GM23338 (cell line): ENCODE measurements around the gene CD8A. TPM values are rescaled to one million over a fixed set of nuclear protein-coding genes. Genes with fewer than 3 reads are reported as not detected.

Experiments used
- ATAC-seq: fragments of 200-7000 bp; cut with Tn5 transposase; 3 replicates; pipeline ENCODE4 v1.9.1; 2020
- DNase-seq: peaks from one replicate; pipeline ENCODE4 v3.0.0-alpha.2; 2015; ENCODE audit warnings: low spot score
- H2AFZ ChIP-seq: fragments of 200-600 bp; sonication (generic); 2 replicates; pipeline ENCODE4 v1.8.0; 2016; ENCODE audit warnings: antibody characterized with exemption, mild to moderate bottlenecking, moderate library complexity
- H3F3A ChIP-seq: fragments of 200-600 bp; sonication (generic); replicated peaks from 2 replicates; pipeline ENCODE4 v1.8.0; 2017; ENCODE audit warnings: antibody characterized with exemption, mixed run types, low read depth
- H3K27ac ChIP-seq: fragments of 200-600 bp; sonication (generic); 2 replicates; pipeline ENCODE4 v1.6.1; 2016; ENCODE audit warnings: low read depth
- H3K27me3 ChIP-seq: fragments of 200-600 bp; sonication (generic); 2 replicates; pipeline ENCODE4 v1.8.0; 2016; ENCODE audit warnings: mild to moderate bottlenecking, mixed run types, moderate library complexity; ENCODE audit not compliant: insufficient read depth
- H3K36me3 ChIP-seq: fragments of 200-600 bp; sonication (generic); 2 replicates; pipeline ENCODE4 v1.8.0; 2016; ENCODE audit warnings: mild to moderate bottlenecking; ENCODE audit not compliant: insufficient read depth
- H3K4me1 ChIP-seq: fragments of 200-600 bp; sonication (generic); 2 replicates; pipeline ENCODE4 v1.8.0; 2016; ENCODE audit warnings: mild to moderate bottlenecking, moderate library complexity; ENCODE audit not compliant: insufficient read depth
- H3K4me2 ChIP-seq: fragments of 200-600 bp; sonication (generic); 2 replicates; pipeline ENCODE4 v1.7.1; 2017; ENCODE audit warnings: mixed run types
- H3K4me3 ChIP-seq: fragments of 200-600 bp; sonication (generic); 2 replicates; pipeline ENCODE4 v1.6.1; 2016; ENCODE audit warnings: mixed run types
- H3K79me2 ChIP-seq: fragments of 200-600 bp; sonication (generic); replicated peaks from 2 replicates; pipeline ENCODE4 v1.8.0; 2017; ENCODE audit warnings: mild to moderate bottlenecking; ENCODE audit not compliant: insufficient read depth
- H3K9me2 ChIP-seq: fragments of 200-600 bp; sonication (generic); 2 replicates; pipeline ENCODE4 v1.8.0; 2017; ENCODE audit not compliant: insufficient read depth
- H4K20me1 ChIP-seq: fragments of 200-600 bp; sonication (generic); replicated peaks from 2 replicates; pipeline ENCODE4 v1.8.0; 2017; ENCODE audit warnings: mild to moderate bottlenecking; ENCODE audit not compliant: insufficient read depth
- H3K27ac Mint-ChIP-seq: 2 replicates; pipeline ENCODE4 v1.8.0; 2020; ENCODE audit warnings: inconsistent platforms, mild to moderate bottlenecking, moderate library complexity, mixed read lengths
- H3K27me3 Mint-ChIP-seq: 3 replicates; pipeline ENCODE4 v1.8.0; 2022; ENCODE audit warnings: low read depth, mild to moderate bottlenecking, moderate library complexity, mixed read lengths, inconsistent platforms; ENCODE audit not compliant: insufficient read depth, poor library complexity
- H3K36me3 Mint-ChIP-seq: 3 replicates; pipeline ENCODE4 v1.8.0; 2021; ENCODE audit warnings: low read depth, mild to moderate bottlenecking, inconsistent platforms, moderate library complexity, mixed read lengths
- H3K4me1 Mint-ChIP-seq: 3 replicates; pipeline ENCODE4 v1.8.0; 2020; ENCODE audit warnings: mild to moderate bottlenecking, inconsistent platforms, mixed read lengths
- H3K4me3 Mint-ChIP-seq: 3 replicates; pipeline ENCODE4 v1.8.0; 2021; ENCODE audit warnings: moderate library complexity, mild to moderate bottlenecking, inconsistent platforms, mixed read lengths
- H3K9me3 Mint-ChIP-seq: 3 replicates; pipeline ENCODE4 v1.8.0; 2020; ENCODE audit warnings: moderate library complexity, mild to moderate bottlenecking, inconsistent platforms, mixed read lengths
- CREB1 ChIP-seq: fragments of 250-450 bp; sonication (Bioruptor Pico); IDR thresholded peaks from 2 replicates; pipeline ENCODE4 v1.5.0; 2020; ENCODE audit warnings: low read depth, mild to moderate bottlenecking, moderate library complexity
- EZH2phosphoT487 ChIP-seq: fragments of 200-600 bp; sonication (generic); IDR thresholded peaks from one replicate; pipeline ENCODE4 v1.8.1; 2018; ENCODE audit warnings: antibody characterized with exemption; ENCODE audit not compliant: unreplicated experiment
- JUNB ChIP-seq: IDR thresholded peaks from one replicate; pipeline ENCODE4 v1.6.1; 2016; ENCODE audit warnings: antibody characterized with exemption; ENCODE audit not compliant: unreplicated experiment
- NANOG ChIP-seq: IDR thresholded peaks from 2 replicates; pipeline ENCODE4 v1.6.1; 2016; ENCODE audit warnings: antibody characterized with exemption, borderline replicate concordance
- POLR2AphosphoS5 ChIP-seq: IDR thresholded peaks from 2 replicates; pipeline ENCODE4 v1.6.1; 2016; ENCODE audit warnings: antibody characterized with exemption, low read depth
- polyA plus RNA-seq: library from polyadenylated mRNA; unstranded; fragments of >200 nt; fragmentation: Nextera tagmentation; extraction: Ambion mirVana; gene quantifications from 2 replicates; pipeline ENCODE4 v1.2.1, GENCODE V29; 2016
- total RNA-seq: library from RNA; depleted of rRNA; stranded (reverse); fragments of >200 nt; shearing (Covaris generic); gene quantifications from 2 replicates; pipeline ENCODE4 v1.2.3, GENCODE V29; 2014
- TF ChIP-seq, protein P1 (sequence below), 2 experiments: fragments of 200-600 bp in 1 of 2; sonication (generic) in 1 of 2; conservative IDR thresholded peaks; 2 replicates each; pipeline versions ENCODE4 v1.5.1 to v1.6.1; 2016 to 2017; ENCODE audit warnings: antibody characterized with exemption in 2 of 2, low read depth in 2 of 2, mild to moderate bottlenecking in 2 of 2, moderate library complexity in 1 of 2
- TF ChIP-seq, protein P2 (sequence below): IDR thresholded peaks from one replicate; pipeline ENCODE4 v1.6.1; 2018; ENCODE audit warnings: antibody characterized with exemption; ENCODE audit not compliant: unreplicated experiment
- TF ChIP-seq, protein P3 (sequence below): fragments of 250-450 bp; sonication (Bioruptor Pico); IDR thresholded peaks from 2 replicates; pipeline ENCODE4 v1.5.0; 2020; ENCODE audit warnings: mild to moderate bottlenecking, moderate library complexity

The CD8A gene
- total and polyA plus RNA-seq, 2 experiments from 2014 or later = 0.19 to 0.24 TPM

DNA sequence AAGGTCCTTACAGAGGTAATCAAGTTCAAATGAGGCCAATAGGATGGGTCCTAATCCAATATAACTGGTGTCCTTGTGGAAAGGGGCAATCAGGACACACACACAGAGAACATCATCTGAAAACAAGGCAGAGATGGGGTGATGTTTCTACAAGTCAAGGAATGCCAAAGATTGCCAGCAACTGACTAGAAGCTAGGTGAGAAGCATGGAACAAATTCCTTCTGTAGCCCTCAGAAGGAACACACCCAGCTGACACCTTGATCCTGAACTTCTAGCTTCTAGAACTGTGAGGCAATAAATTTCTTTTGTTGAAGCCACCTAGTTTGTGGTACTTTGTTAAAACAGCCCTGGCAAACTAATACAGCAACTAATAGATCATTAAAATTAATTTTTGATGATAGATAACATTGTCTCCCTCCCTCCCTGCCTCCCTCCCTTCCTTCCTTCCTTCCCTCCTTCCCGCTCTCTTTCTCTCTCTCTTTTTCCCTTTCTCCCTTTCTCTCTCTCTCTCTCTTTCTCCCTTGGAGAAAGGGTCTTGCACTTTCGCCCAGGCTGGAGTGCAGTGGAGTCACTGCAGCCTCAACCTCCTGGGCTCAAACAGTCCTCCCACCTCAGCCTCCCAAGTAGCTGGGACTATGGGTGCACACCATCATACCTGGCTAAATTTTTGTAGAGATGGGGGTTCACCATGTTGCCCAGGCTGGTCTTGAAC lies 10.3 kb upstream of the CD8A start (continued):
- TF ChIP-seq, protein P1, sequence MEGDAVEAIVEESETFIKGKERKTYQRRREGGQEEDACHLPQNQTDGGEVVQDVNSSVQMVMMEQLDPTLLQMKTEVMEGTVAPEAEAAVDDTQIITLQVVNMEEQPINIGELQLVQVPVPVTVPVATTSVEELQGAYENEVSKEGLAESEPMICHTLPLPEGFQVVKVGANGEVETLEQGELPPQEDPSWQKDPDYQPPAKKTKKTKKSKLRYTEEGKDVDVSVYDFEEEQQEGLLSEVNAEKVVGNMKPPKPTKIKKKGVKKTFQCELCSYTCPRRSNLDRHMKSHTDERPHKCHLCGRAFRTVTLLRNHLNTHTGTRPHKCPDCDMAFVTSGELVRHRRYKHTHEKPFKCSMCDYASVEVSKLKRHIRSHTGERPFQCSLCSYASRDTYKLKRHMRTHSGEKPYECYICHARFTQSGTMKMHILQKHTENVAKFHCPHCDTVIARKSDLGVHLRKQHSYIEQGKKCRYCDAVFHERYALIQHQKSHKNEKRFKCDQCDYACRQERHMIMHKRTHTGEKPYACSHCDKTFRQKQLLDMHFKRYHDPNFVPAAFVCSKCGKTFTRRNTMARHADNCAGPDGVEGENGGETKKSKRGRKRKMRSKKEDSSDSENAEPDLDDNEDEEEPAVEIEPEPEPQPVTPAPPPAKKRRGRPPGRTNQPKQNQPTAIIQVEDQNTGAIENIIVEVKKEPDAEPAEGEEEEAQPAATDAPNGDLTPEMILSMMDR (conservative IDR thresholded peaks at IDR 0.05; ENCODE audit: low read depth in 2 of 2) = no peak
- TF ChIP-seq JUNB (no peak), CREB1 (CRISPR knock-in tag) (no peak), EZH2phosphoT487 (no peak)
- TF ChIP-seq, protein P2, sequence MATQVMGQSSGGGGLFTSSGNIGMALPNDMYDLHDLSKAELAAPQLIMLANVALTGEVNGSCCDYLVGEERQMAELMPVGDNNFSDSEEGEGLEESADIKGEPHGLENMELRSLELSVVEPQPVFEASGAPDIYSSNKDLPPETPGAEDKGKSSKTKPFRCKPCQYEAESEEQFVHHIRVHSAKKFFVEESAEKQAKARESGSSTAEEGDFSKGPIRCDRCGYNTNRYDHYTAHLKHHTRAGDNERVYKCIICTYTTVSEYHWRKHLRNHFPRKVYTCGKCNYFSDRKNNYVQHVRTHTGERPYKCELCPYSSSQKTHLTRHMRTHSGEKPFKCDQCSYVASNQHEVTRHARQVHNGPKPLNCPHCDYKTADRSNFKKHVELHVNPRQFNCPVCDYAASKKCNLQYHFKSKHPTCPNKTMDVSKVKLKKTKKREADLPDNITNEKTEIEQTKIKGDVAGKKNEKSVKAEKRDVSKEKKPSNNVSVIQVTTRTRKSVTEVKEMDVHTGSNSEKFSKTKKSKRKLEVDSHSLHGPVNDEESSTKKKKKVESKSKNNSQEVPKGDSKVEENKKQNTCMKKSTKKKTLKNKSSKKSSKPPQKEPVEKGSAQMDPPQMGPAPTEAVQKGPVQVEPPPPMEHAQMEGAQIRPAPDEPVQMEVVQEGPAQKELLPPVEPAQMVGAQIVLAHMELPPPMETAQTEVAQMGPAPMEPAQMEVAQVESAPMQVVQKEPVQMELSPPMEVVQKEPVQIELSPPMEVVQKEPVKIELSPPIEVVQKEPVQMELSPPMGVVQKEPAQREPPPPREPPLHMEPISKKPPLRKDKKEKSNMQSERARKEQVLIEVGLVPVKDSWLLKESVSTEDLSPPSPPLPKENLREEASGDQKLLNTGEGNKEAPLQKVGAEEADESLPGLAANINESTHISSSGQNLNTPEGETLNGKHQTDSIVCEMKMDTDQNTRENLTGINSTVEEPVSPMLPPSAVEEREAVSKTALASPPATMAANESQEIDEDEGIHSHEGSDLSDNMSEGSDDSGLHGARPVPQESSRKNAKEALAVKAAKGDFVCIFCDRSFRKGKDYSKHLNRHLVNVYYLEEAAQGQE = no peak

DNA sequence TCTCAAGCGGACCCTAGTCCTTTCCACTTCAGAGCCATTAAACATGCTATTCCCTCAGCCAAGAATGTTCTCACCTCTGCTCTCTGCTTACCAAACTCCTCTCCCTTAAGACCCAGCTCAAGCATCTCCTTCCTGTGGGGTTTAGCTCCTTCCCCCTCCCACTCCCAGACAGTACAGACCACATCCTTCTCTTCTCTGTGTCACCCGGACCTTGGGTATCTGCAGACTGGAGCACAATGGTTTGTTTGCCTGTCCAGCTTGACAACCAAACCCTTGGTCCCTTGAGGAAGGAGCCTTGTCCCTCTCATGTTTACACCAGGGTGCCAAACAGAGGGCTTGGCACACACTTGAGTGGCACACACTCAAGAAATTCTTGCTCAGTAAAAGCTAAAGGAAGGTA lies 4.1 kb upstream of the CD8A start:
- Histone ChIP-seq H3F3A (no peaks in the 10 kb centered on the region), H3K4me3 (no peak overlapping the region), H3K36me3 (peaks cover 6% of the 10 kb centered on the region; the same call in 1 of the 2 replicates), H3K27ac (no peak overlapping the region), H3K79me2 (no peaks in the 10 kb centered on the region), H3K4me2 (no peak overlapping the region), H3K27me3 (peaks cover 33% of the 10 kb centered on the region), H4K20me1 (no peaks in the 10 kb centered on the region), H3K4me1 (0 out of 2 replicates have a peak, but pooled peaks cover 5% of the 10 kb centered on the region), H3K9me2 (no peaks in the 10 kb centered on the region), H2AFZ (no peak overlapping the region)
- no peak for DNase-seq
- H3K4me1 Mint-ChIP-seq = peaks cover 12% of the 10 kb centered on the region
- peaks cover 28% of the 10 kb centered on the region for H3K27me3 Mint-ChIP-seq
- no peak overlapping the region for H3K27ac Mint-ChIP-seq
- H3K36me3 Mint-ChIP-seq = peaks cover 15% of the 10 kb centered on the region; the same call in 2 of the 3 replicates
- ATAC-seq = no peak
- H3K4me3 Mint-ChIP-seq = no peak overlapping the region
- H3K9me3 Mint-ChIP-seq = peaks cover 26% of the 10 kb centered on the region
- no peak for TF ChIP-seq POLR2AphosphoS5
- no peak for TF ChIP-seq CREB1 (CRISPR knock-in tag)
- no peak for TF ChIP-seq JUNB
- TF ChIP-seq, protein P2 = no peak
- TF ChIP-seq, protein P3, sequence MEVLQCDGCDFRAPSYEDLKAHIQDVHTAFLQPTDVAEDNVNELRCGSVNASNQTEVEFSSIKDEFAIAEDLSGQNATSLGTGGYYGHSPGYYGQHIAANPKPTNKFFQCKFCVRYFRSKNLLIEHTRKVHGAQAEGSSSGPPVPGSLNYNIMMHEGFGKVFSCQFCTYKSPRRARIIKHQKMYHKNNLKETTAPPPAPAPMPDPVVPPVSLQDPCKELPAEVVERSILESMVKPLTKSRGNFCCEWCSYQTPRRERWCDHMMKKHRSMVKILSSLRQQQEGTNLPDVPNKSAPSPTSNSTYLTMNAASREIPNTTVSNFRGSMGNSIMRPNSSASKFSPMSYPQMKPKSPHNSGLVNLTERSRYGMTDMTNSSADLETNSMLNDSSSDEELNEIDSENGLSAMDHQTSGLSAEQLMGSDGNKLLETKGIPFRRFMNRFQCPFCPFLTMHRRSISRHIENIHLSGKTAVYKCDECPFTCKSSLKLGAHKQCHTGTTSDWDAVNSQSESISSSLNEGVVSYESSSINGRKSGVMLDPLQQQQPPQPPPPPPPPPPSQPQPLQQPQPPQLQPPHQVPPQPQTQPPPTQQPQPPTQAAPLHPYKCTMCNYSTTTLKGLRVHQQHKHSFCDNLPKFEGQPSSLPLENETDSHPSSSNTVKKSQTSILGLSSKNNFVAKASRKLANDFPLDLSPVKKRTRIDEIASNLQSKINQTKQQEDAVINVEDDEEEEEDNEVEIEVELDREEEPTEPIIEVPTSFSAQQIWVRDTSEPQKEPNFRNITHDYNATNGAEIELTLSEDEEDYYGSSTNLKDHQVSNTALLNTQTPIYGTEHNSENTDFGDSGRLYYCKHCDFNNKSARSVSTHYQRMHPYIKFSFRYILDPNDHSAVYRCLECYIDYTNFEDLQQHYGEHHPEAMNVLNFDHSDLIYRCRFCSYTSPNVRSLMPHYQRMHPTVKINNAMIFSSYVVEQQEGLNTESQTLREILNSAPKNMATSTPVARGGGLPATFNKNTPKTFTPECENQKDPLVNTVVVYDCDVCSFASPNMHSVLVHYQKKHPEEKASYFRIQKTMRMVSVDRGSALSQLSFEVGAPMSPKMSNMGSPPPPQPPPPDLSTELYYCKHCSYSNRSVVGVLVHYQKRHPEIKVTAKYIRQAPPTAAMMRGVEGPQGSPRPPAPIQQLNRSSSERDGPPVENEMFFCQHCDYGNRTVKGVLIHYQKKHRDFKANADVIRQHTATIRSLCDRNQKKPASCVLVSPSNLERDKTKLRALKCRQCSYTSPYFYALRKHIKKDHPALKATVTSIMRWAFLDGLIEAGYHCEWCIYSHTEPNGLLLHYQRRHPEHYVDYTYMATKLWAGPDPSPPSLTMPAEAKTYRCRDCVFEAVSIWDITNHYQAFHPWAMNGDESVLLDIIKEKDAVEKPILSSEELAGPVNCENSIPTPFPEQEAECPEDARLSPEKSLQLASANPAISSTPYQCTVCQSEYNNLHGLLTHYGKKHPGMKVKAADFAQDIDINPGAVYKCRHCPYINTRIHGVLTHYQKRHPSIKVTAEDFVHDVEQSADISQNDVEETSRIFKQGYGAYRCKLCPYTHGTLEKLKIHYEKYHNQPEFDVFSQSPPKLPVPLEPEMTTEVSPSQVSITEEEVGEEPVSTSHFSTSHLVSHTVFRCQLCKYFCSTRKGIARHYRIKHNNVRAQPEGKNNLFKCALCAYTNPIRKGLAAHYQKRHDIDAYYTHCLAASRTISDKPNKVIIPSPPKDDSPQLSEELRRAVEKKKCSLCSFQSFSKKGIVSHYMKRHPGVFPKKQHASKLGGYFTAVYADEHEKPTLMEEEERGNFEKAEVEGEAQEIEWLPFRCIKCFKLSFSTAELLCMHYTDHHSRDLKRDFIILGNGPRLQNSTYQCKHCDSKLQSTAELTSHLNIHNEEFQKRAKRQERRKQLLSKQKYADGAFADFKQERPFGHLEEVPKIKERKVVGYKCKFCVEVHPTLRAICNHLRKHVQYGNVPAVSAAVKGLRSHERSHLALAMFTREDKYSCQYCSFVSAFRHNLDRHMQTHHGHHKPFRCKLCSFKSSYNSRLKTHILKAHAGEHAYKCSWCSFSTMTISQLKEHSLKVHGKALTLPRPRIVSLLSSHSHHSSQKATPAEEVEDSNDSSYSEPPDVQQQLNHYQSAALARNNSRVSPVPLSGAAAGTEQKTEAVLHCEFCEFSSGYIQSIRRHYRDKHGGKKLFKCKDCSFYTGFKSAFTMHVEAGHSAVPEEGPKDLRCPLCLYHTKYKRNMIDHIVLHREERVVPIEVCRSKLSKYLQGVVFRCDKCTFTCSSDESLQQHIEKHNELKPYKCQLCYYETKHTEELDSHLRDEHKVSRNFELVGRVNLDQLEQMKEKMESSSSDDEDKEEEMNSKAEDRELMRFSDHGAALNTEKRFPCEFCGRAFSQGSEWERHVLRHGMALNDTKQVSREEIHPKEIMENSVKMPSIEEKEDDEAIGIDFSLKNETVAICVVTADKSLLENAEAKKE (CRISPR knock-in tag) = no peak
- no peak for TF ChIP-seq NANOG
- no peak for TF ChIP-seq EZH2phosphoT487
